NCI-H2029 treated with DMSO at 0.1 percent for 48 hours (cell line): ENCODE results near the gene ZNF93.
"Not testable (repeated sequence)": the region's sequence is repeated elsewhere in the genome, so short reads cannot be mapped to it uniquely, and the experiment has no call there.

Source experiments
- DNase-seq: peaks from one replicate; lab custom pipeline; 2025; lab: John Stamatoyannopoulos, UW

The ZNF93 gene

DNA sequence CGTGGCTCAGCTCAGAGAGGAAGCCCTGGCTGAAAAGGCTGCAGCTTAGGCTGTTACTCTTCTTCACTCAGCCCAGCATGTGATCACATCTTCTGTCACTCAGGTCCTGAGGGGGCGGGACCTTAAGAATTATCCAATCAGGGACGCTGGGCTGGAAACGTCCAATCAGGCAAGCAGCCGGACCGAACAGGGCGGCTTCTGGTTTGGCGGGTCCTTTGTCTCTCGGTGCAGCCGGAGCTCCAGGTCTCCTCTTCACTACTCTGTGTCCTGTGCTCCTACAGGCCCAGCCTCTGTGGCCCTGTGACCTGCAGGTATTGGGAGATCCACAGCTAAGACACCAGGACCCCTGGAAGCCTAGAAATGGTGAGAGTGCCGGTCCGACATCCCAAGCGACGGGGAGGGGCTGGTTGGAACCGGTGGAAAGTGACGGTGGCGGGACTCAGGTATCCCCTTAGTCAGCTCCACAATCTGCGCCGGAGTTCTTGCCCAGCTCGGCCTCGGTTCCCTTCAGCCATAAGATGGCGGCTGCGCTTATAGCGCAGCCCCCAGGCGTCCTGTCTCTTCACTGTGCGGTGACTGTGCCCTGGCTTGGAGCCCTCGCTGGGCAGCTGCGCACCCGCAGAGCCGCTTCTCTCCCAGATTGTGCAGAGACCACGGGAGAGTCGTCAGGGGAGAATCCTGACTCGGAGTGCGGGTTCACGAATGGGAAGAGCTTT lies at the start of gene ZNF93:
Gene ZNF93 (plus strand): TSS at position 218 of the 716 bp plus-strand sequence. CDS start 143 bp downstream, at position 361.
- DNase-seq, result peak; percentile 79

- DNase-seq, result not testable (repeated sequence)
Observed at GRCh38 chr19:19851740-19852139, 49.0 kb upstream of the ZNF93 start.

DNA sequence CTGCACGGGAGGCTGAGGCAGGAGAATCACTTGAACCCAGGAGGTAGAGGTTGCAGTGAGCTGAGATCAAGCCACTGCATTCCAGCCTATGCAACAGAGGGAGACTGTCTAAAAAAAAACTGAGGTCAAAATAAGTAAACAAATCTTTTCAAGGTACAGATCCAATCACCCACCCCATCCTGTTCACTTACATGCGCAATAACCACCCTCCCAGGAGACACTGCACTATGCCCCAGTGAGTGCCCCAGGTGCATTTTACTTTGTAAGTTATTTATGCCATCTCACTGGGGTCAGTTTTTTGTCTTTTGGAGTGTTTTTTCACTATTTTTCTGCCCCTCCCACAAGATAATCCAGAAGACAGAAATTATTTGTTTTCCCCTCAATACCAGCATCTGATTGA lies 42.0 kb upstream of the ZNF93 start:
- DNase-seq, result no peak

DNA sequence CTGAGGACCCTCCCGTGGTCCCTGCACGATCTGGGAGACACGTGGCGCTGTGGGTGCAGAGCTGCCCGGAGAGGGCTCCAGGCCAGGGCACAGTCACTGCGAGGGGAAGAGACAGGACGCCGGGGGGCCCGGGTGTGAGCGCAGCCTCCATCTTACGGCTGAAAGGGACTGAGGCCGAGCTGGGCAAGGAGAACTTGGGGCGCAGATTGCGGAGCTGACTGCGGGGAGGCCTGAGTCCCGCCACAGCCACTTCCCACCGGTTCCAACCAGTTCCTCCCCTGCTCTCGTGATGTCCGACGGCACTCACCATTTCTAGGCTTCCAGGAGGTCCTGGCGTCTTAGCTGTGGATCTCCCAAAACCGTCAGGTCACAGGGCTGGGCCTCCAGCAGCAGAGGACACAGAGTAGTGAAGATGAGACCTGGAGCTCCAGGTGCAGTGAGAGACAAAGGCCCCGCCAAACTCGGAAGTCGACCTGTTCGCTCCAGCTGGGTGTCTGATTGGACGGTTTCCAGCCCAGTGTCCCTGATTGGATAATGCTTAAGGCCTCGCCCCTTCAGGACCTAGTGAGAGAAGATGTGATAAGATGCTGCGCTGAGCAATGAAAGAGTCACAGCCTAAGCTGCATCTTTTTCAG lies 39.9 kb upstream of the ZNF93 start:
- peak; percentile 60 for DNase-seq

DNA sequence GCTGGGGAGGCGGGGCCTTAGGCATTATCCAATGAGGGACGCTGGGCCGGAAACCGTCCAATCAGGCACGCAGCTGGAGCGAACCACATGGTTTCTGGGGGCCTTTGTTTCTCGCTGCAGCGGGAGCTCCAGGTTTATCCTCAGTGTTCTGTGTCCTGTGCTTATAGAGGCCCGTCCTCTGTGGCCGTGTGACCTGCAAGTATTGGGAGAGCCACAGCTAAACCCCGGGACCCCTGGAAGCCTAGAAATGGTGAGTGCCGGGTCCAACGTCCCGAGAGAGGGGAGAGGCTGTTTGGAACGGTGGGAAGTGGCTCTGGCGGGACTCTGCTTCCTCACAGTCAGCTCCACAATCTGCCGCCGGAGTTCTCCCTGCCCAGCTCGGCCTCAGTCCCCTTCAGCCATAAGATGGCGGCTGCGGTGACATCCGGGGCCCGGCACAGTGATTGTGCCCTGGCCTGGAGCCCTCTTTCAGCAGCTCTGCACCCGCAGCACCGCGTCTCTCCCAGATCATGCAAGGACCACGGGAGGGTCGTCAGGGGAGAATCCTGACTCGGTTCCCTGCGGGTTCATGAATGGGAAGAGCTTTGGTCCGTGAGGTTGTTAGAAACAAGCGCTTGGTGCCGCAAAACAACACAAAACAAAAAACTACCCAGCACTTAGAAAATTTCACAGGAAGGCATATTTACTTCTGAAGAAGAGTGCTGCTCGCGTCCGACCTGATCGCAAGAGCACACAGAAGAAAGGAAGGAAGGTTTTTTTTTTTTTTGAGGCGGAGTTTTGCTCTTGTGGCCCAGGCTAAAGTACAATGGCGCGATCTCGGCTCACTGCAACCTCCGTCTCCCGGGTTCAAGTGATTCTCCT lies 34.8 kb upstream of the ZNF93 start, which contains the start of gene ZNF253:
Gene ZNF253 (plus strand): TSS at position 133 of the 861 bp plus-strand sequence. CDS start 115 bp downstream, at position 248.
- peak; percentile 93 for DNase-seq

DNA sequence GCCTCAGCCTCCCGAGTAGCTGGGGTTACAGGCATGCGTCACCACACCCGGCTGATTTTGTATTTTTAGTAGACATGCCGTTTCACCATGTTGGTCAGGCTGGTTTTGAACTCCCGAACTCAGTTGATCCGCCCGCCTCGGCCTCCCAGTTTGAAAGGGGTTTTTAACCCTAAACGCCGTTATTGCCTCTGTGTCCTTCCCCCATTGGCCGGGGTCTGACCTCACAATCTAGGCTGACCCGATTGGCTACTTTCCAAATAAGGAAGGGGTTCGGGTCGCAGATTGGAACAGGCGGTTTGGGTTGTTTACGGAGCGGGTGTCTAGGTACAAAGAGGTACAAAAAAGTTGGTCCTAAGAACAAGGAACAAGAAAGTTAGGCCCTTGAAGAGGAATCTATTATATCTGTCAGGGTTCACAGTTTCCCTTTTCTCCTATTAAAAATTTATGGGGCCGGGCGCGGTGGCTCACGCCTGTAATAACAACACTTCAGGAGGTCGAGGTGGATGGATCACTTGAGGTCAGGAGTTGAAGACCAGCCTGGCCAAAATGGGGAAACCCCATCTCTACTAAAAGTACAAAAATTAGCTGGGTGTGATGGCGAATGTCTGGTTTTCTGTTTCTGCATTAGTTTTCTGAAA lies 34.0 kb upstream of the ZNF93 start:
- DNase-seq, result no peak

GRCh38 chr19:19870086-19870485 lies 30.7 kb upstream of the ZNF93 start:
- DNase-seq, result not testable (repeated sequence)

GRCh38 chr19:19871932-19872331 lies 28.8 kb upstream of the ZNF93 start:
- no peak for DNase-seq

GRCh38 chr19:19873381-19873780 lies 27.4 kb upstream of the ZNF93 start:
- no peak for DNase-seq

DNA sequence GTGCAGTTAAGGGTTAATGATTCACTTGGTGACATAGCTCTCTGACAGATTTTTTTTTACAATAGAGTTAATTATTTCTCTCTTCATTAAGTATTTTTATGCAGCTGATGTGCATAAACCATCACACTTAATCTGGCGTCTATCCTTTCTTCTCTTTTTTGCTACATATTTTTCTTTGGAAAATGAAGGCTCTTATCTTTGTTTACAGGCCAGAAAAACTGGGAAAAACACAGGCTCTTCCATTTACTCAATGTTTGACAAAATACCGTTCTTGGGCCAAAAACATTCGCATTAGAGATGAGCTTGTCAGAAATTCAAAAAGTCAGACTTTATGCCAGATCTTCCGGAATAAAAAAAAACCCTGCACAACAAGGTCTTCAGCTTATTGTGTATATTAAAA lies 23.0 kb upstream of the ZNF93 start:
- no peak for DNase-seq

DNA sequence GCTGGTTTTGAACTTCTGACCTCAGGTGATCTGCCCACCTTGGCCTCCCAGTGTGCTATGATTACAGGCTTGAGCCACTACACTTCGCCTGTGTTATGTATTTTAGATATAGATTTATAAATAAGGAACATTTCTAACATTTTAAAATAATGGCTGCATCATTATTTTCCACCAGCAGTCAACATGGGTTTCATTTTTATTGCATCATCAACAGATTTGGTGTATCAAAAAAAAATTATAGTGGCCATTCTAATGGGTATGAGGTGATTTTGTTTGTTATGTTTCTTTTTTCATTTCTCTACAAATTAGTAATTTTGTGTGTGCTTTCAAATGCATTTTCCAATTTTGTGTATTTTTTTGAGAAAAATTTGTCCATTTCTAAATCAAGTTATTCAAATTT lies 16.2 kb upstream of the ZNF93 start:
- no peak for DNase-seq

DNA sequence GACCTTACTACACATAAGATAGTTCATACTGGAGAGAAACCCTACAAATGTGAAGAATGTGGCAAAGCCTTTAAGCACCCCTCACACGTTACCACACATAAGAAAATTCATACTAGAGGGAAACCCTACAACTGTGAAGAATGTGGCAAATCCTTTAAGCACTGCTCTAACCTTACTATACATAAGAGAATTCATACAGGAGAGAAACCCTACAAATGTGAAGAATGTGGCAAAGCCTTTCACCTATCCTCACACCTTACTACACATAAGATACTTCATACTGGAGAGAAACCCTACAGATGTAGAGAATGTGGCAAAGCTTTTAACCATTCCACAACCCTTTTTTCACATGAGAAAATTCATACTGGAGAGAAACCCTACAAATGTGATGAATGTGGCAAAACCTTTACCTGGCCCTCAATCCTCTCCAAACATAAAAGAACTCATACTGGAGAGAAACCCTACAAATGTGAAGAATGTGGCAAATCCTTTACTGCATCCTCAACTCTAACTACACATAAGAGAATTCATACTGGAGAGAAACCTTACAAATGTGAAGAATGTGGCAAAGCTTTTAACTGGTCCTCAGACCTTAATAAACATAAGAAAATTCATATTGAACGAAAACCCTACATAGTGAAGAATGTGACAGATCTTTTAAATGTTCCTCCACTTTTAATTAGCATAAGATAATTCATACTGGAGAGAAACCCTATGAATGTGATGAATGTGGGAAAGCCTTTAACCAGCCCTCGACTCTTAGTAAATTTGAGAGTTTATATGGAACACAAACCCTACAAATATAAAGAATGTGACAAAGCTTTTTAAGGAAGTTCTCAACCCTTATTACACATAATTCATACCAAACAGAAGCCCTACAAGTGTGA lies 8.4 kb upstream of the ZNF93 start:
- not testable (repeated sequence) for DNase-seq

DNA sequence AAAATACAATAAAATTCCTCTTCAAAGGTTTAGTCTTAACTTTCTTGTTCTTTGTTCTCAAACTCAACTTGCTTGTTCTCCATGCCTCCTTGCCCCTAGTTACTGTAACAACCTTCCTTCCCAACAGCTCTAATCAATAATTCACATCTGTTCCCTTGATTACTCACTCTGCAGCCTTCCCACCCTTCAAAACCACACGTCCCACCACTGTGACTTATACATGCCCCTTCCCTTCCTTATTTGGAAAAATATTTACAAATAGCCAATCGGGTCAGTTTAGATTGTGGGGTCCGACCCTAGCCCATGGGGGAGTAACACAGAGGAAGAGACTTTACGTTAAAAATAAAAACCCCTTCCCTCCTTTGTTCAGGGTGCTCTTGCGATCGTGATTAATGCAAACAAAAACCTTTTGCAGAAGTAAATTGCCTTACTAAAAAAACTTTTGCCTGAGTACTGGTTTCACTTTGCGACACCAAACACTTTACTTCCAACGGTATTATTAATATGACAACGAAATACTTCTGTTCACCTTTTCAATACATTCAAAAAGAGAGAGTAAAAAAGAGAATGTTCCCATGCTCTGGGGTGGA lies 512 bp upstream of the ZNF93 start:
- no peak for DNase-seq

DNA sequence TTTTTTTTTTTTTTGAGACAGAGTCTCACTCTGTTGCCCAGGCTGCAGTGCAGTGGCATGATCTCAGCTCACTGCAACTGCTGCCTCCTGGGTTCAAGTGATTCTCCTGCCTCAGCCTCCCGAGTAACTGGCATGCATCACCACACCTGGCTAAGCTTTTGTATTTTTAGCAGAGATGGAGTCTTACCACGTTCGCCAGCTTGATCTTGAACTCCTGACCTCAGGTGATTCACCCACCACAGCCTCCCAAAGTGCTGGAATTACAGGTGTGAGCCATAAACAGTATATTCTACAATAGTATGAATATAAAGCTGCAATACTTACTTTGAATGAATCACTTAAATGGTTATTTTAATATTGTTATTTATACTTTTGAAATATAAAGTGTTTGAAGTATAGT lies 6.8 kb downstream of the ZNF93 start:
- not testable (repeated sequence) for DNase-seq

DNA sequence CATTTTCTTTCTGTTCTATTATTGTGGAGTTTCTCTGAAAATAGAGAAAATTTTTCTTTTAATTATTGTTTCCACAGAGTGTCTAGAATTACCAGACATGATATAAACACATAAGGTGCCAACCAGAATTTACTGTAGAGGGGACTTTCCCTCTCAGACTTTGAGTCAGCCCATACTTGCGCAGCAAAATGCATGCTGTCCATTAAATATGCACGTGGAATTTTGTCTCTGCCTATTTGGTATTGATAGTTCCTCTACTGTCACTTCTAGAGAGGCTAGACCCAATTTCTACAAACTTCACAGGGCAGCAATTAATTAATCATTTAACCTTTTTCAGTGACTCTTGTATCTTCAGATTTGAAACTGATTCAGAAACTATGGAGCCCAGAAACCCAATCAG lies 8.9 kb downstream of the ZNF93 start:
- DNase-seq, result no peak

GRCh38 chr19:19911150-19911549 lies 10.4 kb downstream of the ZNF93 start:
- DNase-seq, result no peak

DNA sequence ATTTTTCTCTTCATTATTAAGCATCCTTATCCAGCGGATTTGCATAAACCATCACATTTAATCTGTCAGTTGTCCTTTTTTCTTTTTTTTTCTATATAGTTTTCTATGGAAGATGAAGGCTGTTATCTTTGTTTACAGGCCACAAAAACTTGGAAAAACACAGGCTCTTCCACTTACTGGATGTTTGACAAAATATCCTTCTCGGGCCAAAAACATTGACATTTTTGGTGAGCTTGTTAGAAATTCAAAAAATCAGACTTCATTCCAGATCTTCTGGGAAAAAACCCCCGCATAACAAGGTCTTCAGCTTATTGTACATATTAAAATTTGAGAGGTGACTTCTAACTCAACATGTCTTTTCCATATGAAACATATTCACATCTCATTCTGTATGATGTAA lies 13.8 kb downstream of the ZNF93 start:
- DNase-seq, result no peak

DNA sequence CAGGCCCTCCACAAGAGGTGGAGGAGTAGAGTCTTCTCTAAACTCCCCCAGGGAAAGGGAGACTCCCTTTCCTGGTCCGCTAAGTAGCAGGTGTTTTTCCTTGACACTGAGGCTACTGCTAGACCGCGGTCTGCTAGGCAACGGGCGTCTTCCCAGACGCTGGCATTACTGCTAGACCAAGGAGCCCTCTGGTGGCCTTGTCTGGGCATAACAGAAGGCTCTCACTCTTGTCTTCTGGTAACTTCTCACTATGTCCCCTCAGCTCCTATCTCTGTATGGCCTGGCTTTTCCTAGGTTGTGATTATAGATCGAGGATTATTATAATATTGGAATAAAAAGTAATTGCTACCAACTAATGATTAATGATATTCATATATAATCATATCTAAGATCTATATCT lies 29.7 kb downstream of the ZNF93 start:
- not testable (repeated sequence) for DNase-seq

- DNase-seq, result not testable (repeated sequence)
Observed at GRCh38 chr19:19933432-19934314, 32.9 kb downstream of the ZNF93 start.

DNA sequence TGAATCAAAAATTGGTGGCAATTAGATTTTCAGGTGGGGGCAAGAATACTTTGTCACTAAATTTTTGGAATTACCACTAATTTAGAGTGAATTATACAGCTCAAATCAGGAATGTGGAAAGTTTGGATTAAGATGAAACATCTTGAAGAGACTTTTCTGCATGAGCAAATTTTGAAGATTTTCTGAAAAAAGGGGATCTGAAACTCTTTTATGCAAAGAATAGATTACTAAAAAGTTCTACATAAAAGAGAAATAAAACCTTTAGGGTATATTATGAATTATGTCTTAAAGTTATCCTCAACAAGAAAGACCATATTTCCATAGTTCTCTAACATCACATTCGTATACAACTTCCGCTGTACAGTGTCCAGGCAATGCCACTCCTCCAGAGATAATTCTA lies 36.7 kb downstream of the ZNF93 start:
- DNase-seq, result no peak
